ENCODE results near the gene PPM1A. TPM values are rescaled to one million over a fixed set of nuclear protein-coding genes. Genes with fewer than 3 reads are reported as not detected.
A peak's percentile ranks its signal among the peaks of the same experiment; 100 is the strongest.

Gene PPM1A
- total RNA-seq, 3 donors from 2014 or later (not counting 1 experiment from before 2014, with no cell fraction given), result 118 to 126 (median 119) TPM

DNA sequence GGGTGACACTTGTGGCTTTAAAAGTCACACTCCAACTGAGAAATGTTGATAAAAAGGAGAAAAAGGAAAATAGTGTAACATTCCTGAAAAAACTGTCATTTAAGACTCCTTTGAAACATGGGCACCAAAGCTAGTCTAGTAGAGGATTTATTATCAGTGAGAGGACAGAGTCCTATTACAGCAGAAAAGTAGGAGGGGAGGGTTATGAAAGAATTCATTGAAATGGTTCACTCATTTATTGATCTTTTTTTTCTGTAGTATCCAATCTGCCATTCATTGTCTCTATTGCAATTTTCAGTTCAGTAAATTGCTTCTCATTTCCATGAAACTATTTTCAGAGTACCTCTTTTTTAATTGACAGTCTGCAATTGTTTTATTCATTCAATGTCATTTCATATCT, 25.4 kb downstream of the PPM1A start:
- TF ChIP-seq, protein P1, sequence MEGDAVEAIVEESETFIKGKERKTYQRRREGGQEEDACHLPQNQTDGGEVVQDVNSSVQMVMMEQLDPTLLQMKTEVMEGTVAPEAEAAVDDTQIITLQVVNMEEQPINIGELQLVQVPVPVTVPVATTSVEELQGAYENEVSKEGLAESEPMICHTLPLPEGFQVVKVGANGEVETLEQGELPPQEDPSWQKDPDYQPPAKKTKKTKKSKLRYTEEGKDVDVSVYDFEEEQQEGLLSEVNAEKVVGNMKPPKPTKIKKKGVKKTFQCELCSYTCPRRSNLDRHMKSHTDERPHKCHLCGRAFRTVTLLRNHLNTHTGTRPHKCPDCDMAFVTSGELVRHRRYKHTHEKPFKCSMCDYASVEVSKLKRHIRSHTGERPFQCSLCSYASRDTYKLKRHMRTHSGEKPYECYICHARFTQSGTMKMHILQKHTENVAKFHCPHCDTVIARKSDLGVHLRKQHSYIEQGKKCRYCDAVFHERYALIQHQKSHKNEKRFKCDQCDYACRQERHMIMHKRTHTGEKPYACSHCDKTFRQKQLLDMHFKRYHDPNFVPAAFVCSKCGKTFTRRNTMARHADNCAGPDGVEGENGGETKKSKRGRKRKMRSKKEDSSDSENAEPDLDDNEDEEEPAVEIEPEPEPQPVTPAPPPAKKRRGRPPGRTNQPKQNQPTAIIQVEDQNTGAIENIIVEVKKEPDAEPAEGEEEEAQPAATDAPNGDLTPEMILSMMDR (IDR thresholded peaks at IDR 0.05), result no peak
- H3K27me3 ChIP-seq (ENCODE audit: control insufficient read depth, insufficient read depth, low read length), result no peaks in the 10 kb centered on the region
- peak overlapping the region; percentile 1 for H3K4me3 Mint-ChIP-seq
- no peak overlapping the region for H3K4me3 ChIP-seq (ENCODE audit: low read length)
- no peaks in the 10 kb centered on the region for H3K36me3 ChIP-seq (ENCODE audit: control insufficient read depth, insufficient read depth, low read length)
- no peaks in the 10 kb centered on the region for H3K9me3 Mint-ChIP-seq
- intact Hi-C loops (cut with micrococcal nuclease), result no loop called here
- no peaks in the 10 kb centered on the region for H3K36me3 Mint-ChIP-seq
- ATAC-seq, result no peak
- peak overlapping the region in 1 of 2 donors; percentile 9 for H3K27ac Mint-ChIP-seq
- peaks cover 76 to 78% of the 10 kb centered on the region in 2 donors for H3K4me1 Mint-ChIP-seq
- H3K27ac ChIP-seq (ENCODE audit: low read length), result no peak overlapping the region
- peaks cover 8% of the 10 kb centered on the region for H3K4me1 ChIP-seq (ENCODE audit: control insufficient read depth, insufficient read depth, low read length)
- no peak for DNase-seq
- no peaks in the 10 kb centered on the region for H3K9me3 ChIP-seq (ENCODE audit: control insufficient read depth, insufficient read depth, low read length)
- H3K27me3 Mint-ChIP-seq (ENCODE audit: low read depth in 2 of 2), result no peaks in the 10 kb centered on the region

GRCh38 chr14:60275932-60276331, 26.9 kb downstream of the PPM1A start:
- Mint-ChIP-seq H3K9me3 (no peaks in the 10 kb centered on the region), H3K27ac (no peak overlapping the region), H3K36me3 (no peaks in the 10 kb centered on the region), H3K4me3 (no peak overlapping the region), H3K4me1 (peaks cover 74 to 78% of the 10 kb centered on the region in 2 donors), H3K27me3 (ENCODE audit: low read depth in 2 of 2) (no peaks in the 10 kb centered on the region)
- 89% methylated on average over 3 of the region's 4 CpGs for WGBS (ENCODE audit: insufficient coverage)
- no peak overlapping the region for H3K4me3 ChIP-seq (ENCODE audit: low read length)
- intact Hi-C loops (cut with micrococcal nuclease), result no loop called here
- no peaks in the 10 kb centered on the region for H3K9me3 ChIP-seq (ENCODE audit: control insufficient read depth, insufficient read depth, low read length)
- peaks cover 8% of the 10 kb centered on the region for H3K4me1 ChIP-seq (ENCODE audit: control insufficient read depth, insufficient read depth, low read length)
- no peaks in the 10 kb centered on the region for H3K36me3 ChIP-seq (ENCODE audit: control insufficient read depth, insufficient read depth, low read length)
- no peaks in the 10 kb centered on the region for H3K27me3 ChIP-seq (ENCODE audit: control insufficient read depth, insufficient read depth, low read length)
- DNase-seq, result no peak
- no peak for ATAC-seq
- TF ChIP-seq, protein P1 (IDR thresholded peaks at IDR 0.05), result no peak
- no peak overlapping the region for H3K27ac ChIP-seq (ENCODE audit: low read length)

DNA sequence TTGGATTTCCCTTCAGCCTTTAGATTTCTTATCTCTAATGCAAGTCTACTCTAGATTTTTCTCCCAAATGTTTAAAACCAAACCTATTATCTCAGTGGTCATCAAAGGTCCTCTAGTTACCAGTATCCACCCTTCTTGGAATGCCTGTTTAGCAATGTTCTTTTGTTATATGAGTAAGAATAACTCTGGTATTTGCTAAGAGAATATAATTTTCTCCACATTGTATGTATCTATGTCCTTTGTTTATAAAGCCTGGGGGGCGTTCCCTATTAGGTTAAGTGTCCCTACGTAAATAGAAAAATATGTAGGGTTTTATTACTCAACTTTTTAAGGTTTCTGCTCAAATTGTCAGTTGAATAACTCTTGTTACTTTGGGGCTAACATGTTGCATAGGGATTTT, 27.3 kb downstream of the PPM1A start:
- Mint-ChIP-seq H3K4me3 (no peak overlapping the region), H3K27ac (no peak overlapping the region), H3K36me3 (no peaks in the 10 kb centered on the region), H3K9me3 (no peaks in the 10 kb centered on the region), H3K4me1 (peaks cover 72 to 76% of the 10 kb centered on the region in 2 donors), H3K27me3 (ENCODE audit: low read depth in 2 of 2) (no peaks in the 10 kb centered on the region)
- H3K27ac ChIP-seq (ENCODE audit: low read length), result no peak overlapping the region
- WGBS (ENCODE audit: insufficient coverage), result no CpG with 5 or more reads among the region's 2 CpGs
- DNase-seq (no peak), ATAC-seq (no peak)
- H3K4me1 ChIP-seq (ENCODE audit: control insufficient read depth, insufficient read depth, low read length), result peaks cover 8% of the 10 kb centered on the region
- TF ChIP-seq, protein P1 (IDR thresholded peaks at IDR 0.05), result no peak
- H3K36me3 ChIP-seq (ENCODE audit: control insufficient read depth, insufficient read depth, low read length), result no peaks in the 10 kb centered on the region
- intact Hi-C loops (cut with micrococcal nuclease), result no loop called here
- H3K4me3 ChIP-seq (ENCODE audit: low read length), result no peak overlapping the region
- no peaks in the 10 kb centered on the region for H3K9me3 ChIP-seq (ENCODE audit: control insufficient read depth, insufficient read depth, low read length)
- H3K27me3 ChIP-seq (ENCODE audit: control insufficient read depth, insufficient read depth, low read length), result no peaks in the 10 kb centered on the region

DNA sequence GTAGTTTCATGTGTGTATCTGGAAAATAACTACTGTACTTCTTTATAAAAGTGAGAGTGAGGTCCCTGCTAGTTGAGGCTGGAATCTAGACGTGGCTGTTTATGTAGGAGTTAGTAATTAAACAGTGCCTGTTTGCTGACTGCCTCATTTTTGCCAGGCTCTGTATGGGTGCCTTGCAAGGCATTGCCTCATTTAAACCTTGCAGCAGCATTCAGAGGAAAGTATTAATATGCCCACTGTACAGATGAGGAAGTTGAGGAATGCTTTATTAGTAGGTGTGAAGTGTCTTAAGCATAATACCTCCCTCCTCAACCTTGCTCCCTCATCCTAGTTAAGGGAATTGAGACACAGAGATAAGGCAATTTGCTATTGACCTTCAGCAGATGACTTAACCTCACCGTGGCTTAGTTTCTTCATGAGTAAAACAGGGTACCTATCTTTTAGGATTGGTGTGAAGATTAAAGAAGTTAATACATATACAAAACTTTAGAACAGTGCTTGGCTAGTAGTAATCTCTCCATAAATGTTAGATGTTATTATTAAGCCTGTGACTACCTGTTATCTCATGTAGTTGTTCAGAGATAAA, 28.7 kb downstream of the PPM1A start:
- no peak overlapping the region for H3K4me3 Mint-ChIP-seq
- TF ChIP-seq, protein P1 (IDR thresholded peaks at IDR 0.05), result no peak
- H3K4me1 ChIP-seq (ENCODE audit: control insufficient read depth, insufficient read depth, low read length), result peaks cover 4% of the 10 kb centered on the region
- peak overlapping the region in 1 of 2 donors; percentile 46 for H3K27ac Mint-ChIP-seq
- no peaks in the 10 kb centered on the region for H3K27me3 Mint-ChIP-seq (ENCODE audit: low read depth in 2 of 2)
- no peak overlapping the region for H3K27ac ChIP-seq (ENCODE audit: low read length)
- 89% methylated on average over 1 of the region's 2 CpGs for WGBS (ENCODE audit: insufficient coverage)
- H3K9me3 Mint-ChIP-seq, result no peaks in the 10 kb centered on the region
- H3K36me3 ChIP-seq (ENCODE audit: control insufficient read depth, insufficient read depth, low read length), result peaks cover 2% of the 10 kb centered on the region
- H3K36me3 Mint-ChIP-seq, result no peaks in the 10 kb centered on the region
- no peaks in the 10 kb centered on the region for H3K27me3 ChIP-seq (ENCODE audit: control insufficient read depth, insufficient read depth, low read length)
- H3K4me1 Mint-ChIP-seq, result peaks cover 69 to 75% of the 10 kb centered on the region in 2 donors
- H3K9me3 ChIP-seq (ENCODE audit: control insufficient read depth, insufficient read depth, low read length), result no peaks in the 10 kb centered on the region
- ATAC-seq, result no peak
- no peak for DNase-seq
- intact Hi-C loops (cut with micrococcal nuclease), result no loop called here
- no peak overlapping the region for H3K4me3 ChIP-seq (ENCODE audit: low read length)

Measured in natural killer cell (primary cell).